ENCODE results near the gene RD3L. TPM values are rescaled to one million over a fixed set of nuclear protein-coding genes. Genes with fewer than 3 reads are reported as not detected.

Gene RD3L
- total and polyA plus RNA-seq, 2 of the 4 experiments (the other 2 are of a cell fraction), result not detected

GRCh38 chr14:103894034-103894722 lies 48.2 kb downstream of the RD3L start:
- Histone ChIP-seq H2AFZ (replicated peaks; ENCODE audit: low read length, poor library complexity) (no peak overlapping the region), H4K20me1 (ENCODE audit: insufficient read depth, low read length) (no peaks in the 10 kb centered on the region; the same call in 1 of the 2 replicates), H3K4ac (ENCODE audit: low read depth, low read length) (no peak overlapping the region), H4K8ac (ENCODE audit: low read depth in 2 of 2, low read length in 2 of 2) (no peak overlapping the region), H3K18ac (ENCODE audit: low read depth, low read length) (no peak overlapping the region), H3K79me1 (ENCODE audit: low read depth in 1 of 2, low read length in 2 of 2) (no peaks in the 10 kb centered on the region), H3K23ac (ENCODE audit: low read depth, low read length) (no peak overlapping the region), H2BK120ac (ENCODE audit: low read depth, low read length) (no peak overlapping the region), H3K9me3 (ENCODE audit: control insufficient read depth, insufficient read depth, low read length) (0 out of 2 replicates have a peak, but pooled peaks cover 2% of the 10 kb centered on the region), H3K9ac (ENCODE audit: low read depth, low read length) (no peak overlapping the region), H3K4me3 (ENCODE audit: insufficient read depth, low read depth, low read length) (no peak overlapping the region), H3K4me1 (ENCODE audit: control insufficient read depth, insufficient read depth, low read length) (no peaks in the 10 kb centered on the region; the same call in 1 of the 2 replicates), H3K36me3 (ENCODE audit: control insufficient read depth, insufficient read depth, low read length) (no peaks in the 10 kb centered on the region), H3K14ac (replicated peaks; ENCODE audit: low read depth, low read length) (no peak overlapping the region), H2AK5ac (ENCODE audit: low read depth, low read length) (no peak overlapping the region), H3K27ac (ENCODE audit: insufficient read depth, low read length) (no peak overlapping the region), H3K4me2 (ENCODE audit: low read depth, low read length) (no peak overlapping the region), H3K27me3 (ENCODE audit: control insufficient read depth, insufficient read depth, low read length) (peaks cover 2% of the 10 kb centered on the region), H2BK15ac (ENCODE audit: low read depth, low read length) (no peak overlapping the region), H4K5ac (ENCODE audit: low read depth, low read length) (no peak overlapping the region), H2AK9ac (replicated peaks; ENCODE audit: low read depth, low read length, poor library complexity) (no peak overlapping the region), H3K9me1 (ENCODE audit: insufficient read depth, low read length) (no peaks in the 10 kb centered on the region), H4K91ac (ENCODE audit: insufficient read depth, low read depth, low read length) (no peak overlapping the region), H2BK5ac (ENCODE audit: low read depth, low read length, poor library complexity, severe bottlenecking) (no peak overlapping the region), H3K56ac (ENCODE audit: extremely low read depth, insufficient read depth, low read length) (no peak overlapping the region), H2BK20ac (ENCODE audit: low read depth, low read length) (no peak overlapping the region)
- BruUV-seq (replicated peaks), result no TSS peak
- in situ Hi-C loops (cut with MboI; ENCODE audit: low sequenced_read_pairs), result no loop called here
- TF ChIP-seq CHD1 (IDR thresholded peaks at IDR 0.05; ENCODE audit: low read depth, low read length) (no peak), MXI1 (IDR thresholded peaks at IDR 0.05; ENCODE audit: borderline replicate concordance, low read depth, low read length) (no peak), CTCF (conservative IDR thresholded peaks at IDR 0.05; ENCODE audit: low read depth, low read length) (no peak), CEBPB (IDR thresholded peaks at IDR 0.05; ENCODE audit: low read depth, low read length) (no peak), POLR2A (IDR thresholded peaks at IDR 0.05; ENCODE audit: low read depth, low read length) (no peak), ELK1 (IDR thresholded peaks at IDR 0.05; ENCODE audit: borderline replicate concordance, low read depth, low read length) (no peak), BHLHE40 (IDR thresholded peaks at IDR 0.05; ENCODE audit: low read depth, low read length) (no peak), RCOR1 (IDR thresholded peaks at IDR 0.05; ENCODE audit: insufficient replicate concordance, low read length) (no peak), RAD21 (IDR thresholded peaks at IDR 0.05; ENCODE audit: low read length) (no peak), SMC3 (IDR thresholded peaks at IDR 0.05; ENCODE audit: low read depth, low read length) (no peak)
- dilution Hi-C loops (cut with HindIII; ENCODE audit: low sequenced_read_pairs, unreplicated experiment), result no loop called here
- intact Hi-C loops (cut with micrococcal nuclease), result no loop called here
- no peak for DNase-seq
- POLR2A ChIA-PET (ENCODE audit: unreplicated experiment), result no interaction called here
- ATAC-seq (ENCODE audit: low read depth), result no peak
- CTCF ChIA-PET, result no interaction called here
- WGBS, 2 experiments (ENCODE audit: extremely low coverage in 2 of 2, insufficient read length in 1 of 2), result 20% methylated on average over 1 of the region's 26 CpGs; no CpG with 5 or more reads in 1 of the 2 experiments
